NCI-H1105 (cell line): ENCODE measurements around the gene ABHD16A.

Source experiments
- DNase-seq: peaks from one replicate; lab custom pipeline; 2025; lab: John Stamatoyannopoulos, UW

Gene ABHD16A

DNA sequence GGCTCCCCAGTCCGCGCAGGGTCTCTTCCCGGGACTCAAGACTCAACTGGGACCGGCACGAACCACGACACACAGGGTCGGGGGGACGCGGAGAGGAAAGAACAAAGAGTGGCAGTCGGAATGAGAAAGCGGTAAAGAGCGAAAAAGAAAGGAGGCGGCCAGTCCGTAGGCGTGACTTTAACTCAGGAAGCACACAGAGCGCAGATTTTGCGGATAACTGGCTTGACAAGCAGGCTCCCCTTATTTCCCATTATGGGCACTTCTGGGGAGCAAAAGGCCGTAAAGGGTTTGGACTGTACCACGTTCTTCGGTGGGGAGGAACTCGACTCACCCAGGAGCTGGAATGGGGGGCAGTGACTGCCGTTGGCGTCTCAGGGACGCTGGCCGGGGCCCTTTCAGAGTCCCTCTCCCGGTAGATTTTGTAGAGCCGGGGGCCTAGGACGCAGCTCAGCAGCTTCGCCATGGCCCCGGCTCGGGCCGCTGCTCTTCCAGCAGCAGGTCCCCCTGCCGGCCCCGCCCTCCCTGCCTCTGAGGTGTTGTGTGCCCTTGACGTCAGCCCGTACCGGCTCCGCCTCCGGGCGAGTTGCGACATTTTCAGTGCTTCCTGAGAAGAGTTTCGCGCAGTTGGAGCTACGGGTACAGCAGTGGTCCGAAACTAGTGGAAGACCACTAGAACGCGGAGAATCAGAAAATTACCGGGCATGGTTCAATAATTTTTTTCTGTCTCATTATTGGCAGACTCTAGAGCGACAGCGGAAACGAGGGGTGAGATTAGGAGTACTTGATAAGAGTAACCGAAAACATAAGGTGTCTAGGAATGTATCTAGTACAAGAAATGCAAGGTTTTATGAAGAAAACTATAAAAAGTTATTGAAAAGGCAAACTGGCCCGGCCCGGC, at the start of gene ABHD16A:
Gene ABHD16A (minus strand): TSS at position 506 of the 898 bp plus-strand sequence. CDS start 43 bp downstream, at position 463.
- DNase-seq = peak; percentile 97

DNA sequence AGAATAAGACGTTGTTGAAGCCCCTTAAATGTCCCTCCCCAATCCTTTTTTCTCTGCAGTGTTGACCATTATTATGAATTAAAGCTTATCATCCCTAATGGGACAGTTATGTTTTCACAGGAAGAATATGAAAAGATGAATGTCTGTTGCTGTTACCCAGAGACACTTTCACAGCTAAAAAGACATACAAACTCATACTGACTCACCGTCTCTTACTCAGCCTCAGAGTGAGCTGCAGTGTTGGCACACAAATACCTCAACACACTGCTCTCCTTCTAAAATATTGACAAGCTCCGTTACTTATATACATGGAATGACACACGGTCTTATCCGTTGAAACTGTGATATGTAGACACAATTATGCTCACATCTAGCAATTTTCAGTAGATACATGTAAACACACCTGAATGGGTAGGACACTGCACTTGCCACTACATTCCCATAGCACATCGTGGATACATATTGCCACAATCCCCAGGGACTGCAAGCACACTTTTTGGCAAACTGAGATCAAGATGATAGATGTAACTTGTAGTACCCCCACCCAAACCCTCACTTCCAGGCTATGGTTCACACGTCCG, 49.7 kb upstream of the ABHD16A start:
- DNase-seq = no peak

DNA sequence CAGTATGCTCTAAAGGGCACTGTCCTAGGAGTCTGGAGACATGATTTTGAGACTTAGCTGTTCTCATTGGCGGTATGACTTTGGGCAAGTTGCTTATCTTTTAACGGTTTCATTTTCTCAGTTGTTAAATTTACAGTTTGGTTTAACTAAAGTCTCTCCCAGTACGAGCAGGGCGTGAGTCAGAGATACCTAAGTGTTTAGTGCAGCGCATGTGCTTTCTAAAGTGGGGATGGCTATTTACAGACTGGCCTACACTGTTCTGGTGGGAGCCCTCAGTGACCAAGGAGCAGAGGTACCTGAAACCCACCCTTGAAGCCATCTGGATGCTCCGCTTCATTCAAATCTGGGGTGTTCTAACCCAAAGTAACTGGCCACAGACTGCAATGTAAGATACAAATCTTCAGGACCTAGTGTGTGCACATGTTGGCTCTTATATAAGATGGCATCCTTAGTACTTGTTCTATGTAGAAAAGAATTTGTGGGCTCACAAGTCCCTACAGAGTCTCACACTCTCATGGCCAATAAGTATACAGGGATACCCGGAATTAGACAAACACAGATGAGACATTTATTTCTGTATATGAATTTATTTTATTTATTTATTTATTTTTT, 47.4 kb upstream of the ABHD16A start:
- no peak for DNase-seq

DNA sequence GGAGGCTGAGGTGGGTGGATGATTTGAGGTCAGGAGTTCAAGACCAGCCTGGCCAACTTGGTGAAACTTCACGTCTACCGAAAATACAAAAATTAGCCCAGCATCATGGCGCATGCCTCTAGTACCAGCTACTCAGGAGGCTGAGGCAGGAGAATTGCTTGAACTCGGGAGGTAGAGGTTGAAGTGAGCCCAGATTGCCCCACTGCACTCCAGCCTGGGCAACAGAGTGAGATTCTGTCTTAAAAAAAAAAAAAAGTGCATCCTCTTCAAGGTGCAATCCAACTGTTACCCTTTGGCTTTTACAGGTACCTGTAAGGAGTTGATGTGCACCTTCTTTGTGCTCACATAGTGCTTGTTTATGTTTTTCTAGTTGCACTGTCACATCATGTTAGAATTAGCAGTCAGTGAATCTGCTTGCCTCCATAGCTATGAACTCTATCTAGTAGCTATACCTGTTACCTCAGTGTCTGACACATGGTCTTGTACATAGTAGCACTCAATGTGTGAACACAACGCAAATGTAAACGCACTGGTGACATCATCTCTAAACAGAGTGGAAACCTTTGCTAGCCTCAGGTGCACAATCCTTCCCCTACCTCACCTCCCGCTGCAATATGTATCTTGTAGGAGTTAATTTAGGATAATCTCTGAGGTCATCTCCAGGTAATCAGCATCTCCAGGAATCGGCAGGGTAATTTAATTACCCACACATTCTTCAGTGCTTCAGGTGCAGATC, 46.3 kb upstream of the ABHD16A start:
- no peak for DNase-seq

DNA sequence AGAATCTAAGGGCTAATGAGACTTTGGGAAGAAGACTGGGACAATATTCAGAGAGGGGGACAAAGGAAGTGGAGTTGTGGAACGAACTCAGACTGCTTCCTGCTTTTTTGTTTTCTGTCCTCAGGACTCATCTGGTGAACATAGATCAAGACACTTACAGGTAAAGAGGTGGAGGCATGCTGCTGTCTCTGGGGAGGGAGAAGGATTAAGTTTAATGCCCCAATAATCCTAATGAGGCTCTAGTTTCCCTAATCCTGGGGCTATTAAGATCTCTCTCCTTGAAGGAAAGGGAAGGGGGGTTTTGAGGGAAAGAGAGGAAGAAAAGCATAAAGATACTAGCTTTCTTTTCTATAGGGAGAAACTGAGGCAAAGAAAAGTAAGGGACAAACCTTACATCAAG, 41.3 kb upstream of the ABHD16A start:
- DNase-seq = no peak

DNA sequence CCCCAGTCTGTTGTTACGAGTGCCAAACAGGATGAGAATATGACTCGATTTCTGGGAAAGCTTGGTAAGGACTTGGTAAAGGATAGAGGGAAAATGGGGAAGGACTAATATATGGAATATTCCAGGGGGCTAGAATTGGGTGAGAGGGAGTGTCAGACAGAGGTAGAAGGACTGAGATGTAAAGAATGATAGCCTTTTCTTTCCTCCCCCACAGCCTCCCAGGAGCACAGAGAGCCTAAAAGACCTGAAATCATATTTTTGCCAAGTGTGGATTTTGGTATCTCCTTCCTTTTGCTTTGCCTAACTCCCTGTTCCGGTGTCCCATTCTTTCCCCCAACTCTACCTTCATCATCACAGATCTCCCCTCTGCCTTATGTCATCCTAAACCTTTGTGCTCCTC, 39.8 kb upstream of the ABHD16A start:
- no peak for DNase-seq

DNA sequence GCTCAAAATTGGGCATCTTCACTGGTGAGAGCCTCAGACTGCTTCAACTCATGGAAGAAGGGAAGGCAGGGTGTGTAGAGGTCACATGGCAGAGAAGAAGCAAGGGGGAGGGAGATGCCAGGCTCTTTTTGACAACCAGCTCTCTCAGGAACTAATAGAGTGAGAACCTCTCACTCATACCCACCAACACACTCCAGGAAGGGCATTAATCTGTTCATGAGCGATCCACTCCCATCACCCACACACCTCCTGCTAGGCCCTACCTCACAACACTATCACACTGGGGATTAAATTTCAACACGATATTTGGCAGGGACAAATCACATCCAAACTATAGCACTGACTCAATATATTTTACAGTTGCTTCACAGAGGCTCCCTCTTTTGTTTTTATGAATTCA, 38.7 kb upstream of the ABHD16A start:
- DNase-seq = no peak

DNA sequence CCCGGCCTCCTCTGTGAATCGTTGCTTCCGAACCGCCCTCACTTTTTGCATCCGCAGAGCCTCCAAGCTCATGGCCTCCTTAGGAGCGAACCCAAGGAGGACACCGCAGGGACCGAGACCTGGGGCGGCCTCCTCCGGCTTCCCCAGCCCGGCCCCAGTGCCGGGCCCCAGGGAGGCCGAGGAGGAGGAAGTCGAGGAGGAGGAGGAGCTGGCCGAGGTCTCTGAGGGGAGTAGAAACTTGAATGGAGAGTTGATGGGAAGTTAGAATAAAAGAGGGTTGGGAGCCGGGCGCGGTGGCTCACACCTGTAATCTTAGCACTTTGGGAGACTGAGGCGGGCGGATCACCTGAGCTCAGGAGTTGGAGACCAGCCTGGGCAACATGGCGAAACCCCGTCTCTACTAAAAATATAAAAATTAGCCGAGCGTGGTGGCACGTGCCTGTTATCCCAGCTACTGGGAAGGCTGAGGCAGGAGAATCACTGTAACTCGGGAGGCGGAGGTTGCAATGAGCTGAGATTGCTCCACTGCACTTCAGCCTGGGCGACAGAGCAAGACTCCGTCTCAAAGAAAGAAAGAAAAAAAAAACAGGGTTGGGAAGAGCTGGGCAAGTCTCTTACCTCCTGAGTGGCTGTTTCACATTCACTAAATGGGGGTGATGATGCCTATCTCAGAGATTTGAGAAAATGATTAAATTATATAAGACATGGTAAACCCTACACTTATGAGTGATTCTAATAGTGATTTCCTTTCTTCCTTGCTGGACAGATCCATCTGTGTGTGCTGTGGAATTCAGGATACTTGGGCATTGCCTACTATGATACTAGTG, 37.5 kb upstream of the ABHD16A start:
- no peak for DNase-seq

DNA sequence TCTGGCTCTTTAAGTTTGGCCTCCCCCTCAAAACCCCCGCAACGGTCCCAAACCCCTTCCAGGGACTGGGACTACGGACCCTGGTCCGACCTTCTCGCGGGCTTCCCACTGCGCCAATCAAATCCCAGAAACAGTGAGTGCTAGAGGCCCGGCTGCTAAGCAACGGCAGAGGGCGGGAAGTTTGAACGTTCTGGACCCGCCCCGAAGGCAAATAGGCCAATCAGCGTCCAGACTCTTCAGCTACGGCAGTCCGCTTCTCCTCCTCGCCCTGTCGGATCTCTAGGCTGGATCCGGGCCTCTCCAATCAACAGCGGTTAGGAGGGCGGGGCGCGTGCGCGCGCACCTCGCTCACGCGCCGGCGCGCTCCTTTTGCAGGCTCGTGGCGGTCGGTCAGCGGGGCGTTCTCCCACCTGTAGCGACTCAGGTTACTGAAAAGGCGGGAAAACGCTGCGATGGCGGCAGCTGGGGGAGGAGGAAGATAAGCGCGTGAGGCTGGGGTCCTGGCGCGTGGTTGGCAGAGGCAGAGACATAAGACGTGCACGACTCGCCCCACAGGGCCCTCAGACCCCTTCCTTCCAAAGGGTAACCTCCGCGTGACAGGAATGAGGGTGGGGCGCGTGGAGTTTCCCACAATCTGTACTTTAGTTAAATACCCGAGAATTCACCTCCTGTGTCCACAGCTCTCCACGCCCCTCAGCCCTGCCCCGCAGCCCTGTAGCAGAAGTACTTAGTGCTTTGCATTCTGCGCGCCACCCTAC, 36.7 kb upstream of the ABHD16A start, which contains the start of gene MSH5:
Gene MSH5 (plus strand): TSS at position 367 of the 758 bp plus-strand sequence. CDS start 462 bp downstream, outside the sequence.
- peak; percentile 94 for DNase-seq

DNA sequence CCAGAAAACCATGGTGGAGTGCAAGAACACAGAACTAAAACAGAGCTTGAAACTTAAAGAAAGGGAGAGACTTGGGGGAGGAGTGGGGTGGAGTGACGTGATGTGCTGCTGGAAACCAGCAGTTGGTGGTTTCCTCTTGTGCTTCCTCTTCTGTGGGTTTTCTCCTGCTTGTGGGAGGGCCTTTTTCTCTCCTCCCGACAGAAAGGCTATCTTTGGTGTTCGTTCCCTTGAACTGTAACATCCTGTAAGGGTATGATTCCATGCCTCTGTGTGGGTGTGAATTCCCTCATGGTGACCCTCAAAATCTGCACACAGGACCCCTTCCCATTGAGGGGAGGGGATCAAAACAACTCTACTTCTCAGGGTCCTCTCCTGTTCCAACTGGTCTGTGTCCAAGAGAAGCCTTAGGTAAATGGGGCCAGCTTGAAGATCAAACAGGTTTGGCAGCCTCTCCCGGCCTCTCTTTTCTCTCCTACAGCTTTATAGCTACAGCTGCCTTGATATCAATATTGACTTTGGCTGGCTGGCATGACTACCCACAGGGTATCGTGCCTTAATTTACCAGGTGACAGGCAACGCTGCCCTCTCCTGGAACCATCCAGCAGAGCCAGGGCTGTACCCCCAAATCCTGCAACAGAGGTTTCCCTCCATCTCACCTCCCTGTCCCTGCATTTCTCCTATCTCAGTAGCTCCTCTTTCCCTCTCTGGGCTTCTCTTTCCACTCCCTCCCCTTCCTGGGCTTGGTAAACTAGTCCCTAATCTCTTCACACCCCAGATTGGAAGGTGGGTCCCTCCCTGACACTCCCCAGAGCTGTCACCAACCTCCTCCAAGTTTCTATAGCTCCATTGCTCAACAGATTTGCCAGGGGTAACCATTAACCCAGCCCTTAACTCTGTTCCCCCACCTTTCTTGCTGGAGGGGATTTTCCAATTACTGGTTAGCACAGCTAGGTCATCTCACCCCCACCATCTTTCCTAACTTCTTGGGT, 35.2 kb upstream of the ABHD16A start:
- DNase-seq = no peak

DNA sequence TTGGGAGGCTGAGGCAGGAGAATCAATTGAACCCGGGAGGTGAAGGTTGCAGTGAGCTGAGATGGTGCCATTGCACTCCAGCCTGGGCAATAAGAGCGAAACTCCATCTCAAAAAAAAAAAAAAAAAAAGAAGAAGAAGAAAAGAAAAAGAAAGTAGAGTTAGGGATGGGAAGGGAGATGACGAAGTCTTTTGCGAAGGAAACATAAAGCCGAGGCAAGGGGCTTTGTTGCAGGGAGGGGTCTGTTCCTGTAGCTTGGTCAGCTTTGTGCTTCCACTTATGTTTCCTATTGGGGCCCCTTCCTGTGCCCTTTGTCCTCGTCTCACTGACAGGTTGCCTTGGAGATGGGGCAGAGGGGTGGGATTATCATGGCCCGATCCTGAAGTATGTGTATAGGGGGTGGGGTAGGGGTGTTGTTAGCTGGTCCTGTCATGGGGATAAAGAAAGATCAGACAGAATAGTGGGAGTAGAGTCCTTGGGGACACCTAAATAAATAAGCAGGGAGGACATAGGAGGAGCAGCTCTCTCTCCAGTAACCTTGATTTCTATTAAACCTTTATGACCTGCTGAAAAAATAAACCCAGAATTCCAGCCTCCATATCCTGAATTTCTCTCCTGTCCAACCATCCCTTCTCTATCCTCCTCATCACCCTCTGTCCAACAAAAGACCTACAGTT, 34.3 kb upstream of the ABHD16A start:
- DNase-seq = no peak

DNA sequence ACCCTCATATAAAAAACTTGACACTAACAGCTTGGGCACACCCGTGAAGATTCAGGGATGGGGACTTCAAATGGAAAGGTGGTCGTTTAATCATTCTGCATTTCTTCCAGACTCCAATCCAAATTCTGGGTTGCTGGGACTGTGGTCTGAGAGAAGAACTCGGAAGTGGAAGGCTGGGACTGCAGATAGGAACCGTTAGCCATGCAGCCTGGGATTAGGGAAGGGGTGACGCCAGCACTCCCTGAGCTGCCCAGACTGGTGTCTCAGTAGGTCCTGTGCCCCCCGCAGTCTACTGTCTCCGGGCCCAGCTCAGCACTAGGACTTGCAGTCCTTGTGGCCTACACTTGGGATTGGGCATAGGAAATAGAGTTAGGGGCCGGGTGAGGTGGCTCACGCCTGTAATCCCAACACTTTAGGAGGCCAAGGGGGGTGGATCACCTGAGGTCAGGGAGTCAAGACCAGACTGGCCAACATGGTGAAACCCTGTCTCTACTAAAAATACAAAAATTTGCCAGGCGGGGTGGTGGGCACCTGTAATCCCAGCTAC, 33.7 kb upstream of the ABHD16A start:
- no peak for DNase-seq

DNA sequence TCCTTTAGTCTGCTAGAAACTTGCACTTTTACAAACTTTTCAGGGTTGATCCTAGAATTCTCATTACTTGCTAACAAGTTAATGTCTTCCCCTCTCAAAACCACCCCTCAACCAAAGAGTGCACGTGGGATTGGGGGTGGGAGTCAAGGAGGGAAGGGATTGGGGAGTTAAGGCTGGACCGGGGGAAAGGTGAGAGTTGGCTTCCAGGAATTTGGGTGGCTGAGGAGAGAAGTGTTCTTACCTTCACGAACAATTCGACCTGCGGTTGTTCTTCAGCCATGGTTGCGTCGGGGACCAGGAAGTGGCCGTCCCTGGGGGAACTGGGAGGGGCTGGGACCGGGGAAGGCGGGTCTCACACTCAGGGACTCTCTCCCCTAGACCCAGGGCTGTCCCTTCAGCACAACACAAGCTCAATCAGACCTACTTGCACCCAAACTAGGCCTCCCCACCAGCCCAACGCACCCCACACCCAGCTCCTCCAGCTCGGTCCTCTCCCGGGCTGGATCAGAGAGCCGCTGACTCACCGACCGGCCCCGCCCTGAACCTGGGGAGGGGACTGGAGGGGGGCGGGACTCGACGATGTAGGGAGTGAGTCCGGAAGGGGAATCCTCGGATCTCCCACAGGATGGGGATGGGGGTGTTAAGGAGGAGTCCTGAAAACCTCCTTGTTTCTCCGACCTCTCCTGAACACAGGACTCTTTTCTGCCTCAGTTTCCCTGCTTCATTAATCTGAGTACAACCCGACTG, 33.1 kb upstream of the ABHD16A start, which contains the start of gene CLIC1:
Gene CLIC1 (minus strand): TSS at position 510 of the 747 bp plus-strand sequence. CDS start 230 bp downstream, at position 280.
- peak; percentile 71 for DNase-seq

DNA sequence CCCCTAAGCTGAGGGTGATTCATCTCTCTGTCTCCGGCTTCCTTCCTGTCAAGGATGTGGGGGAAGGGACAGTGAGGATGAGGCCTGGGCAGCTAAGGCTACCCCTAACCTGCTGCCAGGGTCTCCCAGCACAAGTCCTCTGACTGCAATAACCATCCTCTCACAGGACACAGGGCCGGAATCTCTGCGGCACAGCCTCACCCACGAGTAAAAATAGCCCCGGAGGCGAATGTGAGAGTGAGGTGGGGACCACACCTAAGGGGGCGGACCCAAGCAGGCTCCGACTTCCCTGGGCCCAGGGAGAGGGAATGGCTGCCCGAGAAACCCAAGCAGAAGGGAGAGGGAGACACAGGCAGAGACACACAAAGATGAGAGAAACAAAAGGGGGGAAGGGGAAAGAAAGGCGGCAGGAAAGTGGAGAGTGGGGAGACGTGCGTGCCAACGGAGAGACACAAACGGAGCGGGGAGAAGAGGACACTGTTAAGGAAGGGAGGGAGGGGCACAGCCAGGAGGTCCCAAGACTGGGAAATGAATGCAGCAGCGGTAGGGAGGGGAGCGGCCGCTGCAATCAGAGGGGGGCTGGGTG, 31.8 kb upstream of the ABHD16A start:
- DNase-seq = no peak

DNA sequence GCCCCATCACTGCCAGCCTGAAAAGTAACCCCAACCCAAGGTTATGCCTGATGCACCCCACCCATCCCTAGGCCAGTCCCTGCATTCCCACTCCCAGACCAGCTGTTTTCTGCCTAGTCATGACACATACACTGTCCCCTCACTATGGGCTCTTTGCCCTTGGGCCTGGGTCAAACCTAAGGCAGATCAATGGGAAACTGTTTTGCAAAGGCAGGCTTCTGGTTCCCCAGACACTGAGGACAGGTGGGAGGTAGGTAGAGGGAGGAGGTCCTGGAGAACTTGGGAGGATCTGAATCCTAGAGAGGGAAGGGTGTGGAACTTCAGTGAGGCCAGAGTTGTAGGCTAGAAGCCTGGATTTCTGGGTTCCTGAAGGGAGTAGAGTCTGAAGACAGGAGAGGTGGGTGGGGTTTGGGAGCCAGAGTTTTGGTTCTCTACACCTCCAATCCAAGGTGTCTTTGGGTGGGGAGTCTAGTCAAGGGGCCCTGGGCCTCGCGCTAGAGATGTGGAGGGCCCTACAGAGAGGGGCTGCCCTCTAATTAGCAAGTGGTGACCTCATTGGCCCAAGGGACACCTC, 31.2 kb upstream of the ABHD16A start:
- no peak for DNase-seq

DNA sequence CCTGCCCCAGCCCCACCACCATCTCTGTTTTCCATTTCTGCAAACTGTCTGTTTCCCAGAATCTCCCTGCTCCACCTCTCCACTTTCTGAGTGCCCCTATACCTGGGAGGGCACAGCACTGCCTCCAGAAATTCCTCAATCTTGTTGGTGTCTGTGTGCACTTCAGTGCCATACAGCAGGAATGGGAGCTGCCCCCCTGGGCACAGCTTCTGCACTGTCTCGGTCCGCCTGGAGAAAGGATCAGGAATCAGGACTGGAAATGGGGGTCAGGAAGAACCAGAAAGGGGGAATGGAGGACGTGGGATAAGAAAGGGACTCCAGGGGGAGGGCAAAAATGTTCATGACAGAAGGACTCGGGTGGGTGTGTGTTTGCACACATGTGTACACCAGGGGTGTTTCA, 30.6 kb upstream of the ABHD16A start:
- DNase-seq = no peak

DNA sequence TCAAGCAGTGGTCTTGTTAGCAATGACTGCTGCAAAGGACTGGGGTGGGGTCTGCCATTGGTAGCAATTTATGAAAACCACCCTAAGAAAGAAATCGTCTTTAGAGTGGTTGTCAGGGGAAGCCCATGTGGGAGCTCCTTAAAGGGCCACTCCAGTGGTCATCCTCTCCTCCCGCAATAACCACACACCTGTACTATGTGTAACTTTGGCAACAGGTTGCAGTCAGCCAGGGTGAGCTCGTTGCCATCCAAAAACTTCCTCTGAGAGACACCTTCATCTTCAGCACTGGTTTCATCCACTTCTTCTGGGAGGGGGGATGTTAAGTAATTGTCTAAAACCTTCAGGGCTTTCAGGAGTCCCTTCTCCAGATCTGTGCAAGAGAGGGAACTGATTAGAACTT, 28.9 kb upstream of the ABHD16A start:
- DNase-seq = no peak
